Measurements from ENCODE around the gene PEX16.

The PEX16 gene

DNA sequence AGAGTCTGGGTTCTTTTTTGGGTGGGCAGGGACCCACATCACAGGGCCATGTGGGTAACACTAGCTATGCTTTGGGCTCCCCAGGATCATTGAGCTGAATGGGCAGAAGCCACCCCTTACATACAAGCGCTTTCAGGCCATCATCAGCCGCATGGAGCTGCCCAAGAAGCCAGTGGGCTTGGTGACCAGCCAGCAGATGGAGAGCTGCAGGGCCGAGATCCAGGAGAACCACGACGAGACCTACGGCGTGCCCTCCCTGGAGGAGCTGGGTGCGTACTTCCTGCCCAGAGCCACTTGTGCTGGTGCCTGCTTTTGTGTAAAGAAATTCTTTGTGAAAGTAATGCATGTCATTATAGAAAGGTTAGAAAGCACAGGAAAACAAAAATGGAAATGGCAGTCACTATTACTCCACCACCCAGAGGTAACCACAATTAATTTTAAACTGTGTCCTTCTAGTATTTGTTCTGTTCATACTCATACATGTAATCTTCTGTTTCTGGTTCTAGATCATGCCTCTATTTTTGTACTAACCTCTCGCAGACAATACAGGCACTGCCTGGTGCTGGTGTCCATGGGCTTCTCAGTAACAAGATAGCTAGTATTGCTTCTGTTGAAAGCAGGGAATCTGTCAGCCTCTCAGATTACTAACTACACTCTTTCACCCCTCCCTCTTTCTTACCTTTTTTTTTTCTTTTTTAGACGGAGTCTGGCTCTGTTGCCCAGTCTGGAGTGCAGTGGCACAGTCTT lies 56.7 kb downstream of the PEX16 start:
- TF ChIP-seq, protein P1, sequence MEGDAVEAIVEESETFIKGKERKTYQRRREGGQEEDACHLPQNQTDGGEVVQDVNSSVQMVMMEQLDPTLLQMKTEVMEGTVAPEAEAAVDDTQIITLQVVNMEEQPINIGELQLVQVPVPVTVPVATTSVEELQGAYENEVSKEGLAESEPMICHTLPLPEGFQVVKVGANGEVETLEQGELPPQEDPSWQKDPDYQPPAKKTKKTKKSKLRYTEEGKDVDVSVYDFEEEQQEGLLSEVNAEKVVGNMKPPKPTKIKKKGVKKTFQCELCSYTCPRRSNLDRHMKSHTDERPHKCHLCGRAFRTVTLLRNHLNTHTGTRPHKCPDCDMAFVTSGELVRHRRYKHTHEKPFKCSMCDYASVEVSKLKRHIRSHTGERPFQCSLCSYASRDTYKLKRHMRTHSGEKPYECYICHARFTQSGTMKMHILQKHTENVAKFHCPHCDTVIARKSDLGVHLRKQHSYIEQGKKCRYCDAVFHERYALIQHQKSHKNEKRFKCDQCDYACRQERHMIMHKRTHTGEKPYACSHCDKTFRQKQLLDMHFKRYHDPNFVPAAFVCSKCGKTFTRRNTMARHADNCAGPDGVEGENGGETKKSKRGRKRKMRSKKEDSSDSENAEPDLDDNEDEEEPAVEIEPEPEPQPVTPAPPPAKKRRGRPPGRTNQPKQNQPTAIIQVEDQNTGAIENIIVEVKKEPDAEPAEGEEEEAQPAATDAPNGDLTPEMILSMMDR (IDR thresholded peaks at IDR 0.05; ENCODE audit: low read depth, low read length, missing control alignments) = no peak
- no peak overlapping the region for H3K4me3 ChIP-seq (ENCODE audit: low read depth, low read length)
- no peak for DNase-seq (ENCODE audit: low read depth)

DNA sequence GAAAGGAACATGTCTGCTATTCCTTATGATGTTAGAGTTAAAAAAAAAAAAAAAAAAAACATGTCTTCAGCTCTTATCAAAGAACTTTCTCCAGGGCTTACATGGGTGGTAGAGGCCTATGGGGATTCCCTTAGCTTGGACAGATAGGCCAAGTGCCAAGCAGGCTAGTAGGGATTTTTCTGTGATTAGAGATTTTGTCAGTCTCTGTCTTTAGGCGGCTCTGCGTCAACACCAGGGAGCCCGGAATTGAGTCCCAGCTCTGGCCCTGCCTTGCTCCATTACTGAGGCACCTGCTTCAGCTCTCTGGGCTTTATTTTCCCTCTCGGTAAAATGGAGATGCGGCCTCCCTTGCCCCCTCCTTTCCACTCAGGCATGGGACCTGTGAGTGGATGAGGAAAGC lies 57.3 kb downstream of the PEX16 start:
- DNase-seq (ENCODE audit: low read depth) = no peak
- TF ChIP-seq, protein P1 (IDR thresholded peaks at IDR 0.05; ENCODE audit: low read depth, low read length, missing control alignments) = no peak

More for the DNA sequence above, 57.3 kb downstream of the PEX16 start:
- H3K4me3 ChIP-seq (ENCODE audit: low read depth, low read length) = no peak overlapping the region

All from GM12864 (cell line).